GM21576 (cell line): Measurements from ENCODE around the gene RANBP1.
A peak's percentile ranks its signal among the peaks of the same experiment; 100 is the strongest.

Source experiments
- ATAC-seq: cut with Tn5 transposase; IDR thresholded peaks from one replicate; pipeline ENCODE4 v1.9.1; 2021; ENCODE audit warnings: mild to moderate bottlenecking, moderate library complexity; ENCODE audit not compliant: unreplicated experiment

Gene RANBP1

GRCh38 chr22:20123366-20124082 is 7.6 kb downstream of the RANBP1 start:
- ATAC-seq, result no peak

- ATAC-seq, result no peak
These were observed 8.3 kb downstream of the RANBP1 start for GRCh38 chr22:20124083-20124787.

- ATAC-seq, result no peak
These were observed 9.6 kb downstream of the RANBP1 start for GRCh38 chr22:20125201-20126174.

- ATAC-seq, result no peak
These were observed 10.6 kb downstream of the RANBP1 start for GRCh38 chr22:20126284-20127029.

- ATAC-seq, result no peak
These were observed 11.5 kb downstream of the RANBP1 start for GRCh38 chr22:20127318-20127868.

- no peak for ATAC-seq
These were observed 12.1 kb downstream of the RANBP1 start for GRCh38 chr22:20127869-20128618.

GRCh38 chr22:20128619-20128901 is 12.7 kb downstream of the RANBP1 start:
- no peak for ATAC-seq

- ATAC-seq, result no peak
These were observed 13.2 kb downstream of the RANBP1 start for GRCh38 chr22:20128902-20129746.

GRCh38 chr22:20129747-20130014 is 13.8 kb downstream of the RANBP1 start:
- ATAC-seq, result no peak

- no peak for ATAC-seq
These were observed 14.4 kb downstream of the RANBP1 start for GRCh38 chr22:20130319-20130718.

- ATAC-seq, result peak; percentile 47
These were observed 15.1 kb downstream of the RANBP1 start for GRCh38 chr22:20130731-20131596.

GRCh38 chr22:20131597-20131858 is 15.6 kb downstream of the RANBP1 start, which contains the start of gene ZDHHC8:
Gene ZDHHC8 (plus strand): TSS chr22:20131804. CDS start chr22:20131948, 144 bp downstream.
- peak; percentile 30 for ATAC-seq

- no peak for ATAC-seq
These were observed 16.2 kb downstream of the RANBP1 start for GRCh38 chr22:20131859-20132685.

GRCh38 chr22:20132686-20133246 is 16.9 kb downstream of the RANBP1 start:
- ATAC-seq, result no peak

- ATAC-seq, result no peak
These were observed 18.1 kb downstream of the RANBP1 start for GRCh38 chr22:20133930-20134549.

- no peak for ATAC-seq
These were observed 19.4 kb downstream of the RANBP1 start for GRCh38 chr22:20135265-20135664.
